Femur (tissue), 1 donor: ENCODE data around the gene GPA33.

Experiments
- DNase-seq: peaks from one replicate; pipeline ENCODE4 v3.0.0-alpha.2; 2017

Gene GPA33

GRCh38 chr1:167090314-167090942 lies at the start of gene GPA33:
TSS of gene GPA33 (minus strand) at chr1:167090377. CDS start at chr1:167090287, 90 bp downstream.
- no peak for DNase-seq

- DNase-seq, result no peak
Observed at GRCh38 chr1:167138703-167139102, 48.5 kb upstream of the GPA33 start.

GRCh38 chr1:167137793-167138510 lies 47.8 kb upstream of the GPA33 start:
- DNase-seq, result no peak

GRCh38 chr1:167137332-167137781 lies 47.2 kb upstream of the GPA33 start:
- DNase-seq, result no peak

GRCh38 chr1:167136806-167137205 lies 46.6 kb upstream of the GPA33 start:
- DNase-seq, result no peak

GRCh38 chr1:167136191-167136614 lies 46.0 kb upstream of the GPA33 start:
- no peak for DNase-seq

- no peak for DNase-seq
Observed at GRCh38 chr1:167135281-167135840, 45.2 kb upstream of the GPA33 start.

GRCh38 chr1:167132301-167133010 lies 42.3 kb upstream of the GPA33 start:
- no peak for DNase-seq

- no peak for DNase-seq
Observed at GRCh38 chr1:167130829-167131510, 40.8 kb upstream of the GPA33 start.

- DNase-seq, result no peak
Observed at GRCh38 chr1:167128261-167129227, 38.4 kb upstream of the GPA33 start.

- DNase-seq, result no peak
Observed at GRCh38 chr1:167127661-167128060, 37.5 kb upstream of the GPA33 start.

- no peak for DNase-seq
Observed at GRCh38 chr1:167127236-167127635, 37.1 kb upstream of the GPA33 start.

- DNase-seq, result no peak
Observed at GRCh38 chr1:167126811-167127210, 36.6 kb upstream of the GPA33 start.

GRCh38 chr1:167126317-167126716 lies 36.1 kb upstream of the GPA33 start:
- no peak for DNase-seq

- no peak for DNase-seq
Observed at GRCh38 chr1:167122568-167122967, 32.4 kb upstream of the GPA33 start.

GRCh38 chr1:167122121-167122480 lies 31.9 kb upstream of the GPA33 start:
- DNase-seq, result no peak

GRCh38 chr1:167121375-167122120 lies 31.4 kb upstream of the GPA33 start:
- DNase-seq, result peak; percentile 39

GRCh38 chr1:167120899-167121298 lies 30.7 kb upstream of the GPA33 start:
- DNase-seq, result no peak

- DNase-seq, result no peak
Observed at GRCh38 chr1:167119696-167120095, 29.5 kb upstream of the GPA33 start.

- no peak for DNase-seq
Observed at GRCh38 chr1:167118188-167118587, 28.0 kb upstream of the GPA33 start.

GRCh38 chr1:167117225-167117624 lies 27.0 kb upstream of the GPA33 start:
- DNase-seq, result no peak
